IMR-90 (cell line): ENCODE results near the gene HSPH1. TPM values are rescaled to one million over a fixed set of nuclear protein-coding genes. Genes with fewer than 3 reads are reported as not detected.

Experiments
- ATAC-seq: fragments of 200-7000 bp; cut with Tn5 transposase; 2 replicates; pipeline ENCODE4 v1.9.1; 2020; ENCODE audit warnings: low read depth, mild to moderate bottlenecking, moderate library complexity
- BruUV-seq: library from RNA; stranded (reverse); fragments of 400-500 nt; replicated peaks from 2 replicates; lab custom pipeline; 2021; lab: Mats Ljungman, UMichigan
- CTCF ChIA-PET: fragments of 300-600 bp; formaldehyde crosslinking; extraction: SDS; loops from one replicate; lab custom pipeline; 2021; ENCODE audit warnings: antibody characterized with exemption; lab: Yijun Ruan, JAX
- POLR2A ChIA-PET: fragments of 300-600 bp; sonication (Branson Sonifier 250); formaldehyde crosslinking; loops from one replicate; lab custom pipeline; 2022; ENCODE audit warnings: antibody characterized with exemption; ENCODE audit not compliant: unreplicated experiment; lab: Charles Lee
- DNase-seq: peaks from one replicate; pipeline ENCODE4 v3.0.0; 2013
- H2AFZ ChIP-seq: replicated peaks from 2 replicates; pipeline ENCODE3; 2013; ENCODE audit warnings: low read length, mild to moderate bottlenecking; ENCODE audit not compliant: poor library complexity
- H2AK5ac ChIP-seq: 2 replicates; pipeline ENCODE4 v1.6.1; 2013; ENCODE audit warnings: low read depth, low read length, inconsistent platforms
- H2AK9ac ChIP-seq: replicated peaks from 2 replicates; pipeline ENCODE3; 2013; ENCODE audit warnings: mild to moderate bottlenecking, low read depth, low read length, moderate library complexity; ENCODE audit not compliant: poor library complexity
- H2BK120ac ChIP-seq: 2 replicates; pipeline ENCODE4 v1.6.1; 2013; ENCODE audit warnings: low read depth, low read length, inconsistent platforms
- H2BK15ac ChIP-seq: 3 replicates; pipeline ENCODE4 v1.6.1; 2013; ENCODE audit warnings: low read depth, low read length, inconsistent platforms
- H2BK20ac ChIP-seq: 2 replicates; pipeline ENCODE4 v1.6.1; 2013; ENCODE audit warnings: low read depth, mild to moderate bottlenecking, inconsistent platforms, low read length, moderate library complexity
- H2BK5ac ChIP-seq: 2 replicates; pipeline ENCODE4 v1.6.1; 2013; ENCODE audit warnings: mild to moderate bottlenecking, low read depth, low read length, inconsistent platforms; ENCODE audit not compliant: poor library complexity, severe bottlenecking
- H3K14ac ChIP-seq: replicated peaks from 2 replicates; pipeline ENCODE4 v1.6.1; 2013; ENCODE audit warnings: low read depth, low read length, inconsistent platforms
- H3K18ac ChIP-seq: 2 replicates; pipeline ENCODE4 v1.6.1; 2013; ENCODE audit warnings: low read depth, low read length, control low read depth
- H3K23ac ChIP-seq: 2 replicates; pipeline ENCODE4 v1.6.1; 2013; ENCODE audit warnings: low read depth, low read length, inconsistent platforms
- H3K27ac ChIP-seq: 2 replicates; pipeline ENCODE4 v1.5.1; 2013; ENCODE audit warnings: mild to moderate bottlenecking, control low read depth, low read length; ENCODE audit not compliant: insufficient read depth
- H3K27me3 ChIP-seq: 2 replicates; pipeline ENCODE4 v1.6.1; 2013; ENCODE audit warnings: low read length; ENCODE audit not compliant: control insufficient read depth, insufficient read depth
- H3K36me3 ChIP-seq: 2 replicates; pipeline ENCODE4 v1.6.1; 2013; ENCODE audit warnings: low read length, mixed read lengths; ENCODE audit not compliant: control insufficient read depth, insufficient read depth
- H3K4ac ChIP-seq: 2 replicates; pipeline ENCODE4 v1.6.1; 2013; ENCODE audit warnings: low read depth, low read length, inconsistent platforms
- H3K4me1 ChIP-seq: 2 replicates; pipeline ENCODE4 v1.6.1; 2013; ENCODE audit warnings: low read length, mixed read lengths; ENCODE audit not compliant: control insufficient read depth, insufficient read depth
- H3K4me2 ChIP-seq: 2 replicates; pipeline ENCODE4 v1.6.1; 2013; ENCODE audit warnings: low read depth, mild to moderate bottlenecking, control low read depth, low read length, moderate library complexity
- H3K4me3 ChIP-seq: 2 replicates; pipeline ENCODE4 v1.5.1; 2013; ENCODE audit warnings: low read depth, mild to moderate bottlenecking, control low read depth, low read length, moderate library complexity; ENCODE audit not compliant: insufficient read depth
- H3K56ac ChIP-seq: 2 replicates; pipeline ENCODE4 v1.6.1; 2013; ENCODE audit warnings: low read length, inconsistent platforms; ENCODE audit not compliant: insufficient read depth; ENCODE audit errors: extremely low read depth
- H3K79me1 ChIP-seq, 2 experiments: 2 replicates each; pipeline ENCODE4 v1.6.1; 2013; ENCODE audit warnings: low read length in 2 of 2, inconsistent platforms in 1 of 2, low read depth in 1 of 2
- H3K9ac ChIP-seq: 2 replicates; pipeline ENCODE4 v1.6.1; 2013; ENCODE audit warnings: low read depth, low read length, control low read depth
- H3K9me1 ChIP-seq: 2 replicates; pipeline ENCODE4 v1.6.1; 2013; ENCODE audit warnings: low read length, inconsistent platforms; ENCODE audit not compliant: insufficient read depth
- H3K9me3 ChIP-seq: 2 replicates; pipeline ENCODE4 v1.6.1; 2013; ENCODE audit warnings: low read length; ENCODE audit not compliant: control insufficient read depth, insufficient read depth
- H4K20me1 ChIP-seq: 2 replicates; pipeline ENCODE4 v1.6.1; 2013; ENCODE audit warnings: low read length, inconsistent platforms; ENCODE audit not compliant: insufficient read depth
- H4K5ac ChIP-seq: 2 replicates; pipeline ENCODE4 v1.6.1; 2013; ENCODE audit warnings: mild to moderate bottlenecking, low read depth, low read length, control low read depth
- H4K8ac ChIP-seq, 2 experiments: 2 replicates each; pipeline ENCODE4 v1.6.1; 2013; ENCODE audit warnings: low read depth in 2 of 2, low read length in 2 of 2, control low read depth in 1 of 2, inconsistent platforms in 1 of 2
- H4K91ac ChIP-seq: 2 replicates; pipeline ENCODE4 v1.6.1; 2013; ENCODE audit warnings: low read depth, low read length, inconsistent platforms; ENCODE audit not compliant: insufficient read depth
- CHD1 ChIP-seq: IDR thresholded peaks from 2 replicates; pipeline ENCODE4 v1.6.1; 2012; ENCODE audit warnings: low read depth, low read length, improper control_type of control experiment
- CTCF ChIP-seq: conservative IDR thresholded peaks from 2 replicates; pipeline ENCODE4 v1.5.1; 2012; ENCODE audit warnings: mild to moderate bottlenecking, low read depth, low read length, improper control_type of control experiment
- MAFK ChIP-seq: IDR thresholded peaks from 2 replicates; pipeline ENCODE4 v1.6.1; 2012; ENCODE audit warnings: low read depth, low read length, improper control_type of control experiment
- MAZ ChIP-seq: IDR thresholded peaks from 2 replicates; pipeline ENCODE4 v1.6.1; 2012; ENCODE audit warnings: low read depth, mild to moderate bottlenecking, low read length, improper control_type of control experiment, moderate library complexity, borderline replicate concordance
- NFE2L2 ChIP-seq: fragments of 150-350 bp; IDR thresholded peaks from 2 replicates; pipeline ENCODE4 v1.6.1; 2016; ENCODE audit warnings: low read depth, mild to moderate bottlenecking, low read length
- POLR2A ChIP-seq: IDR thresholded peaks from 2 replicates; pipeline ENCODE4 v1.6.1; 2012; ENCODE audit warnings: mild to moderate bottlenecking, low read depth, low read length
- RAD21 ChIP-seq: IDR thresholded peaks from 2 replicates; pipeline ENCODE4 v1.6.1; 2012; ENCODE audit warnings: low read length, improper control_type of control experiment
- RCOR1 ChIP-seq: IDR thresholded peaks from 2 replicates; pipeline ENCODE4 v1.6.1; 2012; ENCODE audit warnings: mild to moderate bottlenecking, low read length, improper control_type of control experiment; ENCODE audit not compliant: insufficient replicate concordance
- SMC3 ChIP-seq: fragments of 150-350 bp; IDR thresholded peaks from 2 replicates; pipeline ENCODE4 v1.6.1; 2016; ENCODE audit warnings: low read depth, mild to moderate bottlenecking, antibody characterized with exemption, low read length, moderate library complexity
- WGBS, 2 experiments: methylation state at CpG; one replicate each; pipeline versions ENCODE4 v1.1.5 to v1.1.7; 2013; ENCODE audit warnings: missing lambda C conversion rate in 2 of 2; ENCODE audit not compliant: insufficient read length in 1 of 2; ENCODE audit errors: extremely low coverage in 2 of 2; 5-methylcytosine and 5-hydroxymethylcytosine counted together
- dilution Hi-C: fragments of 300-500 bp; cut with HindIII; formaldehyde crosslinking; loops from one replicate; pipeline ENCODE4 v1.14.3; 2018; ENCODE audit warnings: low sequenced_read_pairs; ENCODE audit not compliant: unreplicated experiment
- in situ Hi-C: fragments of 300-500 bp; cut with MboI; formaldehyde crosslinking; loops from 3 replicates; pipeline ENCODE4 v1.14.3; 2019; ENCODE audit warnings: low sequenced_read_pairs, inconsistent platforms, mixed read lengths
- intact Hi-C: fragments of 100-400 bp; cut with micrococcal nuclease; formaldehyde crosslinking; loops from 2 replicates; pipeline ENCODE4 v1.10.0; 2022
- polyA plus RNA-seq, 3 experiments: library from polyadenylated mRNA; depleted of rRNA; stranded (reverse); fragments of >200 nt; gene quantifications; 2 replicates each; pipeline ENCODE4 v1.2.3, GENCODE V29; 2012; ENCODE audit warnings: low replicate concordance in 1 of 3
- total RNA-seq: library from RNA; depleted of rRNA; stranded (reverse); fragments of >200 nt; gene quantifications from 2 replicates; pipeline ENCODE4 v1.2.3, GENCODE V29; 2012

The HSPH1 gene
- total and polyA plus RNA-seq, 2 of the 4 experiments (the other 2 are of a cell fraction): 36.8 to 40.3 TPM

- H2BK15ac ChIP-seq: no peak overlapping the region
- H3K9me3 ChIP-seq: no peaks in the 10 kb centered on the region
- H3K27me3 ChIP-seq: peaks cover 28% of the 10 kb centered on the region
- TF ChIP-seq POLR2A (no peak), RCOR1 (no peak), MAFK (no peak), SMC3 (no peak), NFE2L2 (no peak), RAD21 (no peak), MAZ (no peak), CTCF (no peak), CHD1 (no peak)
- no peaks in the 10 kb centered on the region for H3K4me1 ChIP-seq
- no peak overlapping the region for H3K14ac ChIP-seq
- no peak overlapping the region for H3K4me3 ChIP-seq
- H2AK9ac ChIP-seq: no peak overlapping the region
- intact Hi-C loops: no loop called here
- no TSS peak for BruUV-seq
- no peaks in the 10 kb centered on the region for H3K9me1 ChIP-seq
- no peak overlapping the region for H2BK20ac ChIP-seq
- H4K5ac ChIP-seq: no peak overlapping the region
- no peaks in the 10 kb centered on the region for H4K20me1 ChIP-seq
- no peak overlapping the region for H3K18ac ChIP-seq
- no peak for ATAC-seq
- H2BK5ac ChIP-seq: no peak overlapping the region
- in situ Hi-C loops: no loop called here
- WGBS, 2 experiments: 50% methylated on average over 5 of the region's 7 CpGs; no CpG with 5 or more reads in 1 of the 2 experiments
- H3K23ac ChIP-seq: no peak overlapping the region
- ChIA-PET POLR2A (no interaction called here), CTCF (no interaction called here)
- DNase-seq: no peak
- H2BK120ac ChIP-seq: no peak overlapping the region
- no peak overlapping the region for H3K4me2 ChIP-seq
- H3K27ac ChIP-seq: no peak overlapping the region
- no peak overlapping the region for H4K8ac ChIP-seq
- no peak overlapping the region for H3K56ac ChIP-seq
- H3K4ac ChIP-seq: no peak overlapping the region
- no peak overlapping the region for H2AFZ ChIP-seq
- H3K79me1 ChIP-seq: no peaks in the 10 kb centered on the region
- H4K91ac ChIP-seq: no peak overlapping the region
- H2AK5ac ChIP-seq: no peak overlapping the region
- H3K36me3 ChIP-seq: no peaks in the 10 kb centered on the region
- H3K9ac ChIP-seq: no peak overlapping the region
- dilution Hi-C loops: no loop called here
These were observed 61.0 kb downstream of the HSPH1 start for GRCh38 chr13:31100721-31101120.
